ENCODE results near the gene SCRN2. TPM values are rescaled to one million over a fixed set of nuclear protein-coding genes. Genes with fewer than 3 reads are reported as not detected.

Gene SCRN2
- total RNA-seq, 4 donors from 2014 or later = 13.9 to 24.8 (median 17.8) TPM

- DNase-seq = no peak
- intact Hi-C loops (cut with DNase I) = no loop called here
- no peaks in the 10 kb centered on the region for H3K9me3 ChIP-seq
- H3K27me3 ChIP-seq = peaks cover 0 to 6% (median 0%) of the 10 kb centered on the region in 4 donors
- no peaks in the 10 kb centered on the region for H3K36me3 ChIP-seq
- 29 to 44% methylated on average over 3 to 5 of the region's 5 CpGs for WGBS, 2 donors
- TF ChIP-seq CTCF (IDR thresholded peaks at IDR 0.05) (no peak), POLR2A (IDR thresholded peaks at IDR 0.05) (no peak)
- H3K27ac ChIP-seq = no peak overlapping the region
- peaks cover 3 to 48% (median 19%) of the 10 kb centered on the region in 3 donors for H3K4me1 ChIP-seq
- H3K4me3 ChIP-seq = no peak overlapping the region
Measured at GRCh38 chr17:47884427-47884740, 43.3 kb upstream of the SCRN2 start.

- intact Hi-C loops (cut with DNase I) = no loop called here
- WGBS, 2 donors = 55 to 62% methylated on average over 5 to 8 of the region's 9 CpGs
- Histone ChIP-seq H3K27ac (no peak overlapping the region), H3K4me1 (peaks cover 3 to 48% (median 19%) of the 10 kb centered on the region in 3 donors), H3K27me3 (peaks cover 0 to 7% (median 0%) of the 10 kb centered on the region in 4 donors), H3K9me3 (no peaks in the 10 kb centered on the region), H3K4me3 (no peak overlapping the region), H3K36me3 (no peaks in the 10 kb centered on the region)
- no peak for DNase-seq
- no peak for TF ChIP-seq POLR2A (IDR thresholded peaks at IDR 0.05)
- no peak for TF ChIP-seq CTCF (IDR thresholded peaks at IDR 0.05)
Measured at GRCh38 chr17:47883589-47884426, 42.7 kb upstream of the SCRN2 start.

- Histone ChIP-seq H3K4me3 (peak overlapping the region in 1 of 4 donors; percentile 50), H3K9me3 (no peaks in the 10 kb centered on the region), H3K27me3 (peaks cover 0 to 15% (median 0%) of the 10 kb centered on the region in 4 donors), H3K27ac (peak overlapping the region in 3 of 4 donors; percentile 23 to 66 (median 30)), H3K4me1 (peaks cover 3 to 48% (median 19%) of the 10 kb centered on the region in 3 donors), H3K36me3 (no peaks in the 10 kb centered on the region)
- 83 to 86% methylated on average over 8 of the region's 9 CpGs for WGBS, 2 donors
- no peak for DNase-seq
- no peak for TF ChIP-seq CTCF (IDR thresholded peaks at IDR 0.05)
- TF ChIP-seq POLR2A (IDR thresholded peaks at IDR 0.05) = no peak
- intact Hi-C loops (cut with DNase I) = no loop called here
Measured at GRCh38 chr17:47882695-47883588, 41.9 kb upstream of the SCRN2 start.

GRCh38 chr17:47882247-47882646 is 41.2 kb upstream of the SCRN2 start:
- 5 to 12% methylated on average over 3 to 6 of the region's 7 CpGs for WGBS, 2 donors
- TF ChIP-seq POLR2A (IDR thresholded peaks at IDR 0.05) (no peak), CTCF (IDR thresholded peaks at IDR 0.05) (no peak)
- no peak for DNase-seq
- intact Hi-C loops (cut with DNase I) = no loop called here
- Histone ChIP-seq H3K27ac (peak overlapping the region; percentile 23 to 66 (median 32)), H3K9me3 (no peaks in the 10 kb centered on the region), H3K36me3 (no peaks in the 10 kb centered on the region), H3K4me3 (peak overlapping the region in 1 of 4 donors; percentile 50), H3K27me3 (peaks cover 0 to 22% (median 0%) of the 10 kb centered on the region in 4 donors), H3K4me1 (peaks cover 3 to 48% (median 19%) of the 10 kb centered on the region in 3 donors)
